ENCODE results near the gene FHL2.

DNA sequence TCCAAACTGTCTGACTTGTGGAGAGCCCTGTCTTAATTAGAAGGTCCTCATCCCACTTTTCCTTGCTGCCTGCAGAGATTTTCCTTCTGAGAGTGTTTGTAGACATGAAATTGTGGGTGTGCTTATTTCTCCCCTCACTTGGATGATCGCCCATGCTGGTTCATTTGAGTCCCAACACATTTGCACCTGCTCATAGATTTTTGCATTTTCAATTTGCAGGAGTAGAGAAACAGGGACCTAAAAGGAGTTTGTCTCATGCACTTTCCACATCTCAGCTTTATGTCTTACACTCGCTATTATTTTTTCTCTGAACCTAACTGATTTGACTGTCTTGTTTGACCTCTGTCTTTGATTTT, 33.2 kb upstream of the FHL2 start:
- TF ChIP-seq CTCF (IDR thresholded peaks at IDR 0.05): no peak
- no peak for TF ChIP-seq EZH2 (IDR thresholded peaks at IDR 0.05; ENCODE audit: borderline replicate concordance, insufficient read depth, low read depth, low read length, poor library complexity, severe bottlenecking)

Measured in B cell (primary cell).